Colonic mucosa (tissue), 4 donors: ENCODE measurements around the gene NUCB1. TPM values are rescaled to one million over a fixed set of nuclear protein-coding genes. Genes with fewer than 3 reads are reported as not detected.
"Not testable (repeated sequence)": the region's sequence is repeated elsewhere in the genome, so short reads cannot be mapped to it uniquely, and the experiment has no call there.

Source experiments
- DNase-seq: peaks from one replicate; pipeline ENCODE4 v3.0.0-alpha.2; 2020
- H3K27ac ChIP-seq: fragments of 200-600 bp; one replicate; pipeline ENCODE4 v1.8.0; 2021
- H3K27me3 ChIP-seq: fragments of 200-600 bp; one replicate; pipeline ENCODE4 v1.8.0; 2021
- H3K36me3 ChIP-seq: fragments of 200-600 bp; one replicate; pipeline ENCODE4 v1.8.0; 2021
- H3K4me1 ChIP-seq: fragments of 200-600 bp; one replicate; pipeline ENCODE4 v1.8.0; 2021; ENCODE audit warnings: mild to moderate bottlenecking
- H3K4me3 ChIP-seq: fragments of 200-600 bp; one replicate; pipeline ENCODE4 v1.8.0; 2021
- H3K9ac ChIP-seq, 2 donors: one replicate each; pipeline ENCODE4 v1.7.0; 2013; ENCODE audit warnings: control low read depth in 2 of 2, low read depth in 2 of 2, low read length in 2 of 2
- H3K9me3 ChIP-seq: fragments of 200-600 bp; one replicate; pipeline ENCODE4 v1.8.0; 2021
- intact Hi-C: fragments of 100-400 bp; cut with DNase I; formaldehyde crosslinking; loops from one replicate; pipeline ENCODE4 v1.14.1; 2022
- total RNA-seq, 2 donors: library from RNA; stranded (reverse); fragmentation: NEBNext Ultra II Directional in 1 of 2; extraction: Animal tissue kit (Norgen Biotek cat#: 25700) in 1 of 2; gene quantifications; one replicate each; pipeline ENCODE4 v1.2.1, GENCODE V29; 2021
- TF ChIP-seq, protein P1 (sequence below): fragments of 200-600 bp; IDR thresholded peaks from one replicate; pipeline ENCODE4 v1.8.0; 2022; ENCODE audit warnings: antibody characterized with exemption, mild to moderate bottlenecking
- donor health status: healthy.
- donor health status: DM: no; HTN: no; CAD: no.
- donor health status: DM: no; HTN: no; CAD: no.

Gene NUCB1
- total RNA-seq, 2 donors from 2014 or later = 180 to 184 TPM

DNA sequence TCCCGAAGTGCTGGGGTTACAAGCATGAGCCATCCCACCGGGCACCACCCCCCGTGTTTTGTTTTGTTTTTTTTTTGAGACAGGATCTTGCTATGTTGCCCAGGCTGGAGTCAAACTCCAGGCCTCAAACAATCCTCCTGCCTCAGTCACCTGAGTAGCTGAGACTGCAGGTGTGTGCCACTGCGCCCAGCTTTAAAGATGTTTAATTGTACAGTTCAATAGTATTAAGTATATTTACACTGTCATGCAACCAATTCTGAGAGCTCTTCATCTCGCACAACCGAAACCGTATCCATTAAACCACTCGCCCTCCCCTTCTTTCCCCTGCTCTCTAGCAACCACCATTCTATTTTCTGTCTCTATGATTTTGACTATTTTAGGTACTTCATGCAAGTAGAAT lies 15.6 kb downstream of the NUCB1 start:
- Histone ChIP-seq H3K9me3 (no peaks in the 10 kb centered on the region), H3K36me3 (peaks cover 16% of the 10 kb centered on the region), H3K9ac (no peak overlapping the region), H3K27me3 (no peaks in the 10 kb centered on the region), H3K4me1 (no peaks in the 10 kb centered on the region), H3K27ac (no peak overlapping the region), H3K4me3 (no peak overlapping the region)
- TF ChIP-seq, protein P1, sequence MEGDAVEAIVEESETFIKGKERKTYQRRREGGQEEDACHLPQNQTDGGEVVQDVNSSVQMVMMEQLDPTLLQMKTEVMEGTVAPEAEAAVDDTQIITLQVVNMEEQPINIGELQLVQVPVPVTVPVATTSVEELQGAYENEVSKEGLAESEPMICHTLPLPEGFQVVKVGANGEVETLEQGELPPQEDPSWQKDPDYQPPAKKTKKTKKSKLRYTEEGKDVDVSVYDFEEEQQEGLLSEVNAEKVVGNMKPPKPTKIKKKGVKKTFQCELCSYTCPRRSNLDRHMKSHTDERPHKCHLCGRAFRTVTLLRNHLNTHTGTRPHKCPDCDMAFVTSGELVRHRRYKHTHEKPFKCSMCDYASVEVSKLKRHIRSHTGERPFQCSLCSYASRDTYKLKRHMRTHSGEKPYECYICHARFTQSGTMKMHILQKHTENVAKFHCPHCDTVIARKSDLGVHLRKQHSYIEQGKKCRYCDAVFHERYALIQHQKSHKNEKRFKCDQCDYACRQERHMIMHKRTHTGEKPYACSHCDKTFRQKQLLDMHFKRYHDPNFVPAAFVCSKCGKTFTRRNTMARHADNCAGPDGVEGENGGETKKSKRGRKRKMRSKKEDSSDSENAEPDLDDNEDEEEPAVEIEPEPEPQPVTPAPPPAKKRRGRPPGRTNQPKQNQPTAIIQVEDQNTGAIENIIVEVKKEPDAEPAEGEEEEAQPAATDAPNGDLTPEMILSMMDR = no peak
- DNase-seq = no peak
- intact Hi-C loops = no loop called here

DNA sequence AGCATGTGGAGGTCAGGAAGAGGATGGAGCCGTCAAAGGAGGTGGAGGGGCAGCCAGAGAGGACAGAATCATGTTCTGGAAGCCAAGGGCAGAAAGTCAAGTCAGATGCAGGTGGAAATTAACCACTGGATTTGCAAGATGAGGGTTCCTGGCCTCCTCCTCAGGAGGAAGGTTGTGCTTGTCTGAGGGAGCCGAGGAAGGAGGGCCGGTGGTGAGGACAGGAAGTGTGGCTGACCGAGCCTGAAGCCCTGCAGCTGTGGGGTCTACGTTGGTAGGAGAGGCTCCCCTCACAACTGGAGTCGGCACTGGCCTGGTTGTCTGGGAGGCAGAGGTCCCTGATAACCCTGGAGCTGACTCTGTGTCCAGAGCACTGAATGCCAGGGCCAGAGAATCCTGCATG lies 18.0 kb downstream of the NUCB1 start:
- no peak for DNase-seq
- H3K4me1 ChIP-seq = no peaks in the 10 kb centered on the region
- H3K9ac ChIP-seq = no peak overlapping the region
- peaks cover 13% of the 10 kb centered on the region for H3K36me3 ChIP-seq
- H3K27me3 ChIP-seq = no peaks in the 10 kb centered on the region
- TF ChIP-seq, protein P1 = no peak
- intact Hi-C loops = no loop called here
- no peak overlapping the region for H3K27ac ChIP-seq
- H3K9me3 ChIP-seq = no peaks in the 10 kb centered on the region
- no peak overlapping the region for H3K4me3 ChIP-seq

DNA sequence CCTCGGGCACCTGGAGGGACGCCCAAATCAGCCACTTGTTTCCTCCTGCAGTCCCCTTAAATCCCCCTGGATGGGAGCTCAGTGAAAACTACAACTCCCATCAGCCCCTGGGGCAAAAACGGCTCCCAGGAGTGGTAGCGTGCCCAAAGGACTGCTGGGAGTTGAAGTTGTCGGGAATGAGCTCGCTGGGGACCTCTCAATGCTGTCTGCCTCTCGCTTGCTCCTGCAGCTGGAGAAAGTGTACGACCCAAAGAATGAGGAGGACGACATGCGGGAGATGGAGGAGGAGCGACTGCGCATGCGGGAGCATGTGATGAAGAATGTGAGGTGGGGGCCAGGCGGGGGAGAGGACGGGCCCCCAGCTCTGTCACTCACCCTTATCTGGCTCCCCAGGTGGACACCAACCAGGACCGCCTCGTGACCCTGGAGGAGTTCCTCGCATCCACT lies 18.7 kb downstream of the NUCB1 start:
- peaks cover 5% of the 10 kb centered on the region for H3K36me3 ChIP-seq
- no peak overlapping the region for H3K4me3 ChIP-seq
- H3K27ac ChIP-seq = no peak overlapping the region
- TF ChIP-seq, protein P1 = no peak
- no peak overlapping the region for H3K9ac ChIP-seq
- no peaks in the 10 kb centered on the region for H3K4me1 ChIP-seq
- H3K27me3 ChIP-seq = no peaks in the 10 kb centered on the region
- no peak for DNase-seq
- intact Hi-C loops = no loop called here
- H3K9me3 ChIP-seq = no peaks in the 10 kb centered on the region

DNA sequence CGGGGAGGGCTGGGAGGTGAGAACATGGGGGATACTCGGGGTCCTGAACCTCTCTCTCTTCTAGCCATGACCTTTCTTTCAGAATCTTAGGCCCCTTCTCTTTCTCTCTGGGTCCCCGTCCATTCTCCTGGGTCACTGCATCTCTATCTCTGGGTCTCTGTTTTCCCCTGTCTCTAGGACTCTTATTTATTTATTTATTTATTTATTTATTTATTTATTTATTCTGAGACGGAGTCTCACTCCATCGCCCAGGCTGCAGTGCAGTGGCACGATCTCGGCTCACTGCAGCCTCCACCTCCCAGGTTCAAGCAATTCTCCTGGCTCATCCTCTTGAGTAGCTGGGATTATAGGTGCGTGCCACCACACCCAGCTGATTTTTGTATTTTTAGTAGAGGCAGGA lies 19.2 kb downstream of the NUCB1 start:
- DNase-seq, H3K36me3 ChIP-seq, intact Hi-C loops, H3K4me3 ChIP-seq, H3K9me3 ChIP-seq, H3K27ac ChIP-seq, H3K4me1 ChIP-seq, H3K27me3 ChIP-seq, H3K9ac ChIP-seq: not testable (repeated sequence)

DNA sequence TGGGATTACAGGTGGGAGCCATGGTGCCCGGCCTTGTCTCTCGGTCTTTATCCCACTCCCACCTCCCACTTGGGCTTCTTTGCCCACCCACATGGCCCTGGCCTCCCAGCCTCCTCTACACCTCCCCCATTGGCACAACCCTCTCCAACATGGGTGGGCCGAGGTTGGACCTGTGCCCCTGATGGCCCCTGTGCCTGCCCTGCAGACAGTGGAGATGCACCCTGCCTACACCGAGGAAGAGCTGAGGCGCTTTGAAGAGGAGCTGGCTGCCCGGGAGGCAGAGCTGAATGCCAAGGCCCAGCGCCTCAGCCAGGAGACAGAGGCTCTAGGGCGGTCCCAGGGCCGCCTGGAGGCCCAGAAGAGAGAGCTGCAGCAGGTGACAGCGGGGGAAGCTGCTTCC lies 20.8 kb downstream of the NUCB1 start:
- Histone ChIP-seq H3K27ac (no peak overlapping the region), H3K4me1 (no peaks in the 10 kb centered on the region), H3K36me3 (no peaks in the 10 kb centered on the region), H3K27me3 (no peaks in the 10 kb centered on the region), H3K9ac (no peak overlapping the region), H3K4me3 (no peak overlapping the region), H3K9me3 (no peaks in the 10 kb centered on the region)
- DNase-seq = no peak
- intact Hi-C loops = no loop called here
- TF ChIP-seq, protein P1 = no peak

DNA sequence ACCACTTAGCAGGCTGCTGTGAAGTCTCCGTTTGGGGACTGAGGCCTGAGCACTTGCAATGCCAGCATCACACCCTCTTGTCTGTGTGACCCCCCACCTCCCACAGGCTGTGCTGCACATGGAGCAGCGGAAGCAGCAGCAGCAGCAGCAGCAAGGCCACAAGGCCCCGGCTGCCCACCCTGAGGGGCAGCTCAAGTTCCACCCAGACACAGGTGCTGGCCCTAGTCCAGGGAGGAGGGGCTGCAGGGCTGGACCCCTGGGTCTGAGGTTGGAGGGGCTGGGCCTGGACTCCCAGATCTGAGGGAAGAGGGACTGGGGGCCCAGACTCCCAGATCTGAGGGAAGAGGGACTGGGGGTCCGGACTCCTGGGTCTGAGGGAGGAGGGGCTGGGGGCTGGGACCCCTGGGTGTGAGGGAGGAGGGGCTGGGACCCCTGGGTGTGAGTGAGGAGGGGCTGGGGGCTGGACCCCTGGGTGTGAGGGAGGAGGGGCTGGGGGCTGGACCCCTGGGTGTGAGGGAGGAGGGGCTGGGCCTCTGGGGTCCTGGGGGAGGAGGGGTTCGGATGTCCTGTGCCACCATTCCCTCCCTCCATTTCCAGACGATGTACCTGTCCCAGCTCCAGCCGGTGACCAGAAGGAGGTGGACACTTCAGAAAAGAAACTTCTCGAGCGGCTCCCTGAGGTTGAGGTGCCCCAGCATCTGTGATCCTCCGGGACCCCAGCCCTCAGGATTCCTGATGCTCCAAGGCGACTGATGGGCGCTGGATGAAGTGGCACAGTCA lies 21.8 kb downstream of the NUCB1 start:
- DNase-seq = no peak
- TF ChIP-seq, protein P1 = no peak
- Histone ChIP-seq H3K27ac (no peak overlapping the region), H3K4me3 (no peak overlapping the region), H3K9ac (no peak overlapping the region), H3K4me1 (no peaks in the 10 kb centered on the region), H3K9me3 (no peaks in the 10 kb centered on the region), H3K36me3 (no peaks in the 10 kb centered on the region), H3K27me3 (no peaks in the 10 kb centered on the region)
- intact Hi-C loops = no loop called here
